HEK293 (cell line): Measurements from ENCODE around the gene PPHLN1.

ENCODE experiments used
- CTCF ChIA-PET: fragments of 350-600 bp; formaldehyde crosslinking; extraction: SDS; loops from one replicate; lab custom pipeline; 2021; ENCODE audit warnings: antibody characterized with exemption; lab: Yijun Ruan, JAX
- POLR2A ChIA-PET: fragments of 300-600 bp; formaldehyde crosslinking; extraction: SDS; loops from one replicate; lab custom pipeline; 2020; ENCODE audit warnings: antibody characterized with exemption, inconsistent platforms; lab: Yijun Ruan, JAX
- H3K27ac ChIP-seq: fragments of 200-500 bp; sonication (Bioruptor generic); 2 replicates; pipeline ENCODE4 v1.5.1; 2014; ENCODE audit warnings: low read depth, low read length, control low read depth, inconsistent platforms; ENCODE audit errors: extremely low read depth
- H3K36me3 ChIP-seq, 2 experiments: fragments of 200-500 bp in 1 of 2; sonication (Bioruptor generic) in 1 of 2; 1 replicate in 1 of 2; 2 replicates in 1 of 2; pipeline ENCODE4 v1.5.1; 2014 to 2017; ENCODE audit warnings: inconsistent platforms in 2 of 2, low read length in 2 of 2; ENCODE audit not compliant: control insufficient read depth in 2 of 2, insufficient read depth in 1 of 2
- H3K4me1 ChIP-seq: fragments of 200-500 bp; sonication (Bioruptor generic); 2 replicates; pipeline ENCODE4 v1.5.1; 2014; ENCODE audit warnings: mild to moderate bottlenecking, low read length, inconsistent platforms; ENCODE audit not compliant: control insufficient read depth, insufficient read depth
- H3K4me3 ChIP-seq: 2 replicates; pipeline ENCODE4 v1.5.1; 2011; ENCODE audit warnings: low read depth, mild to moderate bottlenecking, control low read depth, low read length, moderate library complexity
- H3K9me3 ChIP-seq: fragments of 200-500 bp; sonication (Bioruptor generic); 2 replicates; pipeline ENCODE4 v1.5.1; 2014; ENCODE audit warnings: low read depth, low read length, inconsistent platforms; ENCODE audit not compliant: control insufficient read depth, insufficient read depth
- ATF2 ChIP-seq: fragments of 450-650 bp; formaldehyde crosslinking; IDR thresholded peaks from 2 replicates; pipeline ENCODE4 v1.5.1; 2016; ENCODE audit warnings: missing biosample characterization, missing genetic modification characterization, low read depth
- EGR2 ChIP-seq: fragments of 450-650 bp; formaldehyde crosslinking; IDR thresholded peaks from 2 replicates; pipeline ENCODE4 v1.5.1; 2016; ENCODE audit warnings: low read depth, missing biosample characterization, missing genetic modification characterization
- ELK4 ChIP-seq: IDR thresholded peaks from 2 replicates; pipeline ENCODE4 v1.6.1; 2011; ENCODE audit warnings: mild to moderate bottlenecking, low read depth, low read length, borderline replicate concordance
- KLF16 ChIP-seq: fragments of 450-650 bp; formaldehyde crosslinking; IDR thresholded peaks from 2 replicates; pipeline ENCODE4 v1.5.1; 2017; ENCODE audit warnings: missing biosample characterization, missing genetic modification characterization
- SP2 ChIP-seq: fragments of 450-650 bp; formaldehyde crosslinking; IDR thresholded peaks from 2 replicates; pipeline ENCODE4 v1.5.1; 2016; ENCODE audit warnings: missing biosample characterization, missing genetic modification characterization
- ZBTB17 ChIP-seq: fragments of 450-650 bp; formaldehyde crosslinking; IDR thresholded peaks from 2 replicates; pipeline ENCODE4 v1.5.1; 2016; ENCODE audit warnings: missing biosample characterization, missing genetic modification characterization
- ZNF140 ChIP-seq: fragments of 450-650 bp; formaldehyde crosslinking; IDR thresholded peaks from 2 replicates; pipeline ENCODE4 v1.5.1; 2016; ENCODE audit warnings: missing biosample characterization, missing genetic modification characterization
- ZNF16 ChIP-seq: fragments of 450-650 bp; formaldehyde crosslinking; IDR thresholded peaks from 2 replicates; pipeline ENCODE4 v1.5.1; 2016; ENCODE audit warnings: low read depth, missing biosample characterization, missing genetic modification characterization
- ZNF175 ChIP-seq: fragments of 450-650 bp; formaldehyde crosslinking; IDR thresholded peaks from 2 replicates; pipeline ENCODE4 v1.5.1; 2016; ENCODE audit warnings: missing biosample characterization, missing genetic modification characterization
- ZNF341 ChIP-seq: fragments of 450-650 bp; formaldehyde crosslinking; IDR thresholded peaks from 2 replicates; pipeline ENCODE4; 2016; ENCODE audit warnings: low read depth, missing biosample characterization, missing genetic modification characterization
- ZNF529 ChIP-seq: fragments of 450-650 bp; formaldehyde crosslinking; IDR thresholded peaks from 2 replicates; pipeline ENCODE4 v1.5.1; 2017; ENCODE audit warnings: missing genetic modification characterization, missing biosample characterization; ENCODE audit not compliant: insufficient replicate concordance
- ZNF544 ChIP-seq: fragments of 450-650 bp; formaldehyde crosslinking; IDR thresholded peaks from 2 replicates; pipeline ENCODE4 v1.5.0; 2017; ENCODE audit warnings: missing biosample characterization, missing genetic modification characterization
- ZNF558 ChIP-seq: fragments of 450-650 bp; formaldehyde crosslinking; IDR thresholded peaks from 2 replicates; pipeline ENCODE4 v1.5.1; 2016; ENCODE audit warnings: missing biosample characterization, missing genetic modification characterization
- ZNF654 ChIP-seq: fragments of 450-650 bp; formaldehyde crosslinking; IDR thresholded peaks from 2 replicates; pipeline ENCODE4 v1.5.1; 2016; ENCODE audit warnings: low read depth, missing biosample characterization, missing genetic modification characterization
- ZNF670 ChIP-seq: fragments of 450-650 bp; formaldehyde crosslinking; IDR thresholded peaks from 2 replicates; pipeline ENCODE4 v1.5.1; 2016; ENCODE audit warnings: missing biosample characterization, missing genetic modification characterization, low read depth
- ZNF777 ChIP-seq: fragments of 450-650 bp; formaldehyde crosslinking; IDR thresholded peaks from 2 replicates; pipeline ENCODE4 v1.5.1; 2017; ENCODE audit warnings: missing biosample characterization, missing genetic modification characterization, borderline replicate concordance
- ZNF843 ChIP-seq: fragments of 450-650 bp; formaldehyde crosslinking; IDR thresholded peaks from 2 replicates; pipeline ENCODE4 v1.5.1; 2016; ENCODE audit warnings: missing biosample characterization, missing genetic modification characterization
- TF ChIP-seq, protein P1 (sequence below): fragments of 450-650 bp; formaldehyde crosslinking; IDR thresholded peaks from 2 replicates; pipeline ENCODE4 v1.5.1; 2016; ENCODE audit warnings: missing biosample characterization, missing genetic modification characterization
- TF ChIP-seq, protein P2 (sequence below): fragments of 450-650 bp; formaldehyde crosslinking; IDR thresholded peaks from 2 replicates; pipeline ENCODE4 v1.5.1; 2016; ENCODE audit warnings: missing biosample characterization, missing genetic modification characterization
- TF ChIP-seq, protein P3 (sequence below): fragments of 450-650 bp; formaldehyde crosslinking; IDR thresholded peaks from 2 replicates; pipeline ENCODE4 v1.5.1; 2016; ENCODE audit warnings: missing biosample characterization, missing genetic modification characterization

The PPHLN1 gene

GRCh38 chr12:42332301-42333285 is 6.6 kb downstream of the PPHLN1 start:
- Histone ChIP-seq H3K9me3 (no peaks in the 10 kb centered on the region), H3K36me3 (peaks cover 11 to 15% of the 10 kb centered on the region in 2 experiments), H3K4me1 (peaks cover under 1% of the 10 kb centered on the region), H3K27ac (no peak overlapping the region), H3K4me3 (no peak overlapping the region)
- CTCF ChIA-PET = interaction anchor here (0.6 to 2.3 kb wide), 25 partner anchors 10 to 1006 kb away, joined by 3 to 15 read pairs (median 4); no protein-coding TSS in a partner anchor
- POLR2A ChIA-PET = interaction anchor here (0.6 kb wide), 1 partner anchor 511 kb away, joined by 3 read pairs; no protein-coding TSS in a partner anchor
- no peak for TF ChIP-seq ZNF140 (tag by site-specific recombination)
- TF ChIP-seq ZNF654 (tag by site-specific recombination) = peak; percentile 55

- ChIA-PET CTCF (no interaction called here), POLR2A (no interaction called here)
- H3K4me3 ChIP-seq = no peak overlapping the region
- H3K9me3 ChIP-seq = no peaks in the 10 kb centered on the region
- H3K27ac ChIP-seq = no peak overlapping the region
- TF ChIP-seq EGR2 (no peak), ZNF175 (tag by site-specific recombination) (no peak), ATF2 (tag by site-specific recombination) (no peak), ZNF670 (tag by site-specific recombination) (no peak), ZNF544 (tag by site-specific recombination) (no peak), ZNF777 (tag by site-specific recombination) (no peak), ZNF341 (tag by site-specific recombination) (no peak), ZNF16 (tag by site-specific recombination) (no peak), ZNF558 (no peak), KLF16 (tag by site-specific recombination) (no peak), SP2 (tag by site-specific recombination) (no peak)
- TF ChIP-seq, protein P1, sequence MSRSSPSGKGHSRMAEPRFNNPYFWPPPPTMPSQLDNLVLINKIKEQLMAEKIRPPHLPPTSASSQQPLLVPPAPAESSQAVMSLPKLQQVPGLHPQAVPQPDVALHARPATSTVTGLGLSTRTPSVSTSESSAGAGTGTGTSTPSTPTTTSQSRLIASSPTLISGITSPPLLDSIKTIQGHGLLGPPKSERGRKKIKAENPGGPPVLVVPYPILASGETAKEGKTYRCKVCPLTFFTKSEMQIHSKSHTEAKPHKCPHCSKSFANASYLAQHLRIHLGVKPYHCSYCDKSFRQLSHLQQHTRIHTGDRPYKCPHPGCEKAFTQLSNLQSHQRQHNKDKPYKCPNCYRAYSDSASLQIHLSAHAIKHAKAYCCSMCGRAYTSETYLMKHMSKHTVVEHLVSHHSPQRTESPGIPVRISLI (tag by site-specific recombination) = no peak
- TF ChIP-seq, protein P2, sequence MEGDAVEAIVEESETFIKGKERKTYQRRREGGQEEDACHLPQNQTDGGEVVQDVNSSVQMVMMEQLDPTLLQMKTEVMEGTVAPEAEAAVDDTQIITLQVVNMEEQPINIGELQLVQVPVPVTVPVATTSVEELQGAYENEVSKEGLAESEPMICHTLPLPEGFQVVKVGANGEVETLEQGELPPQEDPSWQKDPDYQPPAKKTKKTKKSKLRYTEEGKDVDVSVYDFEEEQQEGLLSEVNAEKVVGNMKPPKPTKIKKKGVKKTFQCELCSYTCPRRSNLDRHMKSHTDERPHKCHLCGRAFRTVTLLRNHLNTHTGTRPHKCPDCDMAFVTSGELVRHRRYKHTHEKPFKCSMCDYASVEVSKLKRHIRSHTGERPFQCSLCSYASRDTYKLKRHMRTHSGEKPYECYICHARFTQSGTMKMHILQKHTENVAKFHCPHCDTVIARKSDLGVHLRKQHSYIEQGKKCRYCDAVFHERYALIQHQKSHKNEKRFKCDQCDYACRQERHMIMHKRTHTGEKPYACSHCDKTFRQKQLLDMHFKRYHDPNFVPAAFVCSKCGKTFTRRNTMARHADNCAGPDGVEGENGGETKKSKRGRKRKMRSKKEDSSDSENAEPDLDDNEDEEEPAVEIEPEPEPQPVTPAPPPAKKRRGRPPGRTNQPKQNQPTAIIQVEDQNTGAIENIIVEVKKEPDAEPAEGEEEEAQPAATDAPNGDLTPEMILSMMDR (tag by site-specific recombination) = no peak
- no peaks in the 10 kb centered on the region for H3K4me1 ChIP-seq
- peaks cover 11 to 24% of the 10 kb centered on the region in 2 experiments for H3K36me3 ChIP-seq
Observed at GRCh38 chr12:42336286-42336685, 10.3 kb downstream of the PPHLN1 start.

- no peaks in the 10 kb centered on the region for H3K9me3 ChIP-seq
- peaks cover 11 to 28% of the 10 kb centered on the region in 2 experiments for H3K36me3 ChIP-seq
- H3K4me3 ChIP-seq = no peak overlapping the region
- no peak overlapping the region for H3K27ac ChIP-seq
- ChIA-PET CTCF (interaction anchor here (3.8 kb wide), 1 partner anchor 34 kb away, joined by 12 read pairs; no protein-coding TSS in a partner anchor), POLR2A (no interaction called here)
- H3K4me1 ChIP-seq = no peaks in the 10 kb centered on the region
- TF ChIP-seq, protein P3, sequence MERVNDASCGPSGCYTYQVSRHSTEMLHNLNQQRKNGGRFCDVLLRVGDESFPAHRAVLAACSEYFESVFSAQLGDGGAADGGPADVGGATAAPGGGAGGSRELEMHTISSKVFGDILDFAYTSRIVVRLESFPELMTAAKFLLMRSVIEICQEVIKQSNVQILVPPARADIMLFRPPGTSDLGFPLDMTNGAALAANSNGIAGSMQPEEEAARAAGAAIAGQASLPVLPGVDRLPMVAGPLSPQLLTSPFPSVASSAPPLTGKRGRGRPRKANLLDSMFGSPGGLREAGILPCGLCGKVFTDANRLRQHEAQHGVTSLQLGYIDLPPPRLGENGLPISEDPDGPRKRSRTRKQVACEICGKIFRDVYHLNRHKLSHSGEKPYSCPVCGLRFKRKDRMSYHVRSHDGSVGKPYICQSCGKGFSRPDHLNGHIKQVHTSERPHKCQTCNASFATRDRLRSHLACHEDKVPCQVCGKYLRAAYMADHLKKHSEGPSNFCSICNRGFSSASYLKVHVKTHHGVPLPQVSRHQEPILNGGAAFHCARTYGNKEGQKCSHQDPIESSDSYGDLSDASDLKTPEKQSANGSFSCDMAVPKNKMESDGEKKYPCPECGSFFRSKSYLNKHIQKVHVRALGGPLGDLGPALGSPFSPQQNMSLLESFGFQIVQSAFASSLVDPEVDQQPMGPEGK (tag by site-specific recombination) = no peak
- TF ChIP-seq ZNF529 (tag by site-specific recombination) (no peak), ZNF843 (tag by site-specific recombination) (no peak), ZBTB17 (tag by site-specific recombination) (peak; percentile 52; the same call in 1 of the 2 replicates), ELK4 (no peak)
Observed at GRCh38 chr12:42338280-42338679, 12.3 kb downstream of the PPHLN1 start.
